PC-9 (cell line): ENCODE measurements around the gene SMAD5. TPM values are rescaled to one million over a fixed set of nuclear protein-coding genes. Genes with fewer than 3 reads are reported as not detected.

ENCODE experiments used
- BruUV-seq: library from RNA; stranded (reverse); fragments of 400-500 nt; replicated peaks from 2 replicates; lab custom pipeline; 2021; lab: Mats Ljungman, UMichigan
- CTCF ChIA-PET: fragments of 300-600 bp; sonication (Branson Sonifier 250); formaldehyde crosslinking; loops from one replicate; lab custom pipeline; 2022; ENCODE audit warnings: antibody characterized with exemption; lab: Charles Lee
- POLR2A ChIA-PET: fragments of 300-600 bp; sonication (Branson Sonifier 250); formaldehyde crosslinking; loops from one replicate; lab custom pipeline; 2022; ENCODE audit warnings: antibody characterized with exemption; ENCODE audit not compliant: unreplicated experiment; lab: Charles Lee
- DNase-seq, 2 experiments: peaks; one replicate each; pipeline versions ENCODE4 v3.0.0 to v3.0.0-alpha.2; 2015 to 2022; ENCODE audit warnings: mixed read lengths in 1 of 2
- H2AFZ ChIP-seq: fragments of 200-600 bp; sonication (generic); 2 replicates; pipeline ENCODE4 v1.8.1; 2017; ENCODE audit warnings: antibody characterized with exemption
- H3F3A ChIP-seq: fragments of 200-600 bp; sonication (generic); 2 replicates; pipeline ENCODE4 v1.8.1; 2017; ENCODE audit warnings: antibody characterized with exemption, mild to moderate bottlenecking, low read depth; ENCODE audit not compliant: insufficient read depth
- H3K27ac ChIP-seq: fragments of 200-600 bp; sonication (generic); 2 replicates; pipeline ENCODE4 v1.6.1; 2016; ENCODE audit warnings: mixed run types
- H3K27me3 ChIP-seq: fragments of 200-600 bp; sonication (generic); 2 replicates; pipeline ENCODE4 v1.6.1; 2016; ENCODE audit warnings: low read depth, mixed run types; ENCODE audit not compliant: insufficient read depth
- H3K36me3 ChIP-seq: fragments of 200-600 bp; sonication (generic); 2 replicates; pipeline ENCODE4 v1.6.1; 2016; ENCODE audit warnings: low read depth, mixed run types
- H3K4me1 ChIP-seq: fragments of 200-600 bp; sonication (generic); replicated peaks from 2 replicates; pipeline ENCODE4 v1.6.1; 2016; ENCODE audit warnings: mixed run types; ENCODE audit not compliant: insufficient read depth
- H3K4me2 ChIP-seq: fragments of 200-600 bp; sonication (generic); 2 replicates; pipeline ENCODE4 v1.6.1; 2017; ENCODE audit warnings: mixed run types
- H3K4me3 ChIP-seq: fragments of 200-600 bp; sonication (generic); 2 replicates; pipeline ENCODE4 v1.6.1; 2016; ENCODE audit warnings: mixed run types
- H3K79me2 ChIP-seq: fragments of 200-600 bp; sonication (generic); 2 replicates; pipeline ENCODE4 v1.6.1; 2017; ENCODE audit warnings: low read depth, mixed run types
- H3K9me2 ChIP-seq: fragments of 200-600 bp; sonication (generic); 2 replicates; pipeline ENCODE4 v1.8.1; 2017; ENCODE audit warnings: mild to moderate bottlenecking; ENCODE audit not compliant: insufficient read depth
- H3K9me3 ChIP-seq: fragments of 200-600 bp; sonication (generic); 2 replicates; pipeline ENCODE4 v1.8.1; 2016; ENCODE audit warnings: low read depth; ENCODE audit not compliant: insufficient read depth
- H4K20me1 ChIP-seq: fragments of 200-600 bp; sonication (generic); 2 replicates; pipeline ENCODE4 v1.8.1; 2017; ENCODE audit not compliant: insufficient read depth
- CTCF ChIP-seq: fragments of 200-600 bp; sonication (generic); conservative IDR thresholded peaks from 2 replicates; pipeline ENCODE4 v1.6.1; 2017; ENCODE audit warnings: mixed run types, antibody characterized with exemption, mild to moderate bottlenecking, moderate library complexity
- EZH2 ChIP-seq: fragments of 200-600 bp; sonication (generic); IDR thresholded peaks from 2 replicates; pipeline ENCODE4 v1.8.0; 2017; ENCODE audit warnings: antibody characterized with exemption, low read depth
- intact Hi-C: fragments of 100-400 bp; cut with micrococcal nuclease; formaldehyde crosslinking; loops from one replicate; pipeline ENCODE4 v1.10.0; 2022; ENCODE audit not compliant: unreplicated experiment
- total RNA-seq: library from RNA; stranded (reverse); gene quantifications from 2 replicates; pipeline ENCODE4 v1.2.3, GENCODE V29; 2021

The SMAD5 gene
- total RNA-seq, 1 experiment from 2014 or later, result 50.6 TPM

GRCh38 chr5:136186796-136187195 is 54.2 kb downstream of the SMAD5 start:
- POLR2A ChIA-PET, result interaction anchor here (0.7 kb wide), 1 partner anchor 41 kb away, joined by 3 read pairs; no protein-coding TSS in a partner anchor
- 0 out of 2 replicates have a peak, but pooled peaks cover 6% of the 10 kb centered on the region for H3K36me3 ChIP-seq
- TF ChIP-seq CTCF (no peak), EZH2 (no peak)
- H3K27ac ChIP-seq, result no peak overlapping the region
- no peak for DNase-seq
- 0 out of 2 replicates have a peak, but pooled peaks cover 4% of the 10 kb centered on the region for H3K9me2 ChIP-seq
- CTCF ChIA-PET, result no interaction called here
- H3K4me1 ChIP-seq, result no peaks in the 10 kb centered on the region
- H3K4me3 ChIP-seq, result no peak overlapping the region
- no peaks in the 10 kb centered on the region for H3K9me3 ChIP-seq
- H3K27me3 ChIP-seq, result no peaks in the 10 kb centered on the region
- no peak overlapping the region for H2AFZ ChIP-seq
- no peaks in the 10 kb centered on the region for H3K79me2 ChIP-seq
- BruUV-seq, result no TSS peak
- no peak overlapping the region for H3K4me2 ChIP-seq
- H3F3A ChIP-seq, result no peaks in the 10 kb centered on the region
- intact Hi-C loops, result no loop called here
- H4K20me1 ChIP-seq, result no peaks in the 10 kb centered on the region

GRCh38 chr5:136188859-136189258 is 56.2 kb downstream of the SMAD5 start:
- H3K4me3 ChIP-seq, result no peak overlapping the region
- BruUV-seq, result no TSS peak
- H3K9me3 ChIP-seq, result no peaks in the 10 kb centered on the region
- H3K27ac ChIP-seq, result no peak overlapping the region
- H3K4me1 ChIP-seq, result no peaks in the 10 kb centered on the region
- intact Hi-C loops, result no loop called here
- H3K4me2 ChIP-seq, result no peak overlapping the region
- H3K79me2 ChIP-seq, result no peaks in the 10 kb centered on the region
- TF ChIP-seq CTCF, result no peak
- no peak for TF ChIP-seq EZH2
- H3K36me3 ChIP-seq, result 0 out of 2 replicates have a peak, but pooled peaks cover 6% of the 10 kb centered on the region
- no peak for DNase-seq
- CTCF ChIA-PET, result no interaction called here
- no peak overlapping the region for H2AFZ ChIP-seq
- H3K27me3 ChIP-seq, result no peaks in the 10 kb centered on the region
- H4K20me1 ChIP-seq, result no peaks in the 10 kb centered on the region
- POLR2A ChIA-PET, result no interaction called here
- 0 out of 2 replicates have a peak, but pooled peaks cover 4% of the 10 kb centered on the region for H3K9me2 ChIP-seq
- no peaks in the 10 kb centered on the region for H3F3A ChIP-seq

- Histone ChIP-seq H3K27ac (no peak overlapping the region), H2AFZ (no peak overlapping the region), H3K4me2 (no peak overlapping the region), H4K20me1 (no peaks in the 10 kb centered on the region), H3F3A (no peaks in the 10 kb centered on the region), H3K27me3 (no peaks in the 10 kb centered on the region), H3K9me3 (no peaks in the 10 kb centered on the region), H3K4me3 (no peak overlapping the region), H3K9me2 (0 out of 2 replicates have a peak, but pooled peaks cover 4% of the 10 kb centered on the region), H3K79me2 (no peaks in the 10 kb centered on the region), H3K4me1 (no peaks in the 10 kb centered on the region), H3K36me3 (0 out of 2 replicates have a peak, but pooled peaks cover 6% of the 10 kb centered on the region)
- no peak for DNase-seq
- intact Hi-C loops, result no loop called here
- ChIA-PET CTCF (no interaction called here), POLR2A (no interaction called here)
- TF ChIP-seq EZH2 (no peak), CTCF (no peak)
- BruUV-seq, result no TSS peak
Observed at GRCh38 chr5:136190091-136190720, 57.6 kb downstream of the SMAD5 start.
